Stomach (tissue), 9 donors: Measurements from ENCODE around the gene CDH23. TPM values are rescaled to one million over a fixed set of nuclear protein-coding genes. Genes with fewer than 3 reads are reported as not detected.

Experiments used
- DNase-seq, 2 donors: peaks; one replicate each; pipeline versions ENCODE4 v3.0.0 to v3.0.0-alpha.2; 2013 to 2019
- H3K27ac ChIP-seq, 5 donors: fragments of 200-600 bp in 4 of 5; sonication (generic) in 4 of 5; one replicate each; pipeline ENCODE4 v1.5.1; 2013 to 2019; ENCODE audit warnings: mild to moderate bottlenecking in 1 of 5, moderate library complexity in 1 of 5
- H3K27me3 ChIP-seq, 3 donors: fragments of 200-600 bp; sonication (generic); one replicate each; pipeline ENCODE4 v1.5.1; 2017 to 2019; ENCODE audit warnings: mixed run types in 1 of 3
- H3K36me3 ChIP-seq, 4 donors: fragments of 200-600 bp; sonication (generic); 1 replicate in 3 of 4; 2 replicates in 1 of 4; pipeline ENCODE4 v1.5.1; 2016 to 2019
- H3K4me1 ChIP-seq, 4 donors: fragments of 200-600 bp; sonication (generic); one replicate each; pipeline ENCODE4 v1.5.1; 2016 to 2019
- H3K4me3 ChIP-seq, 4 donors: fragments of 200-600 bp; sonication (generic) in 3 of 4; one replicate each; pipeline ENCODE4 v1.5.1; 2016 to 2019; ENCODE audit warnings: mild to moderate bottlenecking in 1 of 4
- H3K9me3 ChIP-seq, 4 donors: fragments of 200-600 bp; sonication (generic); one replicate each; pipeline ENCODE4 v1.5.1; 2016 to 2019
- CTCF ChIP-seq, 7 experiments: fragments of 450-650 bp in 4 of 7; fragments of 200-600 bp in 3 of 7; sonication (generic) in 3 of 7; IDR thresholded peaks; one replicate each; pipeline ENCODE4 v1.5.1; 2016 to 2019; ENCODE audit warnings: antibody characterized with exemption in 7 of 7, control low read depth in 2 of 7, mild to moderate bottlenecking in 1 of 7
- EP300 ChIP-seq: sonication (generic); formaldehyde crosslinking; IDR thresholded peaks from one replicate; pipeline ENCODE4 v1.6.1; 2017; ENCODE audit warnings: antibody characterized with exemption
- POLR2A ChIP-seq, 4 donors: fragments of 450-650 bp; IDR thresholded peaks; one replicate each; pipeline ENCODE4 v1.6.1; 2016; ENCODE audit warnings: antibody characterized with exemption in 4 of 4, control low read depth in 2 of 4, mild to moderate bottlenecking in 1 of 4, moderate library complexity in 1 of 4
- POLR2AphosphoS5 ChIP-seq, 3 donors: sonication (generic); formaldehyde crosslinking; IDR thresholded peaks; one replicate each; pipeline ENCODE4 v1.6.1; 2016; ENCODE audit warnings: antibody characterized with exemption in 3 of 3
- WGBS, 5 donors: extraction: QIAGEN DNeasy Blood & Tissue Kit in 3 of 5; methylation state at CpG; one replicate each; pipeline versions ENCODE4 v1.1.5 to v1.1.7; 2013 to 2018; 5-methylcytosine and 5-hydroxymethylcytosine counted together
- intact Hi-C: fragments of 100-400 bp; cut with DNase I; formaldehyde crosslinking; loops from one replicate; pipeline ENCODE4 v1.15.1; 2023; ENCODE audit warnings: low total_unique reads
- polyA plus RNA-seq, 3 donors: library from polyadenylated mRNA; stranded (reverse); fragments of 200-250 nt; gene quantifications; one replicate each; pipeline ENCODE4 v1.2.3, GENCODE V29; 2013
- total RNA-seq, 5 donors: library from RNA; depleted of rRNA; stranded (reverse); fragments of >200 nt; gene quantifications; one replicate each; pipeline versions ENCODE4 v1.1.0 to v1.2.3, GENCODE V29; 2014 to 2016
- donor health status: healthy with polysubstance abuse.
- donor health status: Bipolar disorder and iron deficiency.
- donor health status: healthy.

CDH23 gene
- total and polyA plus RNA-seq, 8 donors: 0.31 to 8.2 (median 2.2) TPM

GRCh38 chr10:71840958-71841335, 444.2 kb downstream of the CDH23 start:
- no peaks in the 10 kb centered on the region for H3K9me3 ChIP-seq
- peak overlapping the region in 2 of 5 donors; percentile 40 to 76 for H3K27ac ChIP-seq
- 72 to 77% (median 76%) methylated on average over 4 of the region's 4 CpGs for WGBS, 5 donors

GRCh38 chr10:71842422-71842821, 445.7 kb downstream of the CDH23 start:
- H3K4me1 ChIP-seq: peaks cover 65 to 100% (median 83%) of the 10 kb centered on the region in 4 donors
- DNase-seq: no peak
- H3K36me3 ChIP-seq: peaks cover 0 to 3% (median 0%) of the 10 kb centered on the region in 4 donors
- TF ChIP-seq EP300: no peak
- TF ChIP-seq POLR2A (IDR thresholded peaks at IDR 0.05): no peak
- TF ChIP-seq CTCF (IDR thresholded peaks at IDR 0.05): no peak
- TF ChIP-seq POLR2AphosphoS5 (IDR thresholded peaks at IDR 0.05): no peak
- H3K27me3 ChIP-seq: no peaks in the 10 kb centered on the region
- no peaks in the 10 kb centered on the region for H3K9me3 ChIP-seq
- no peak overlapping the region for H3K4me3 ChIP-seq
- intact Hi-C loops: no loop called here
- WGBS, 5 donors: 54 to 72% (median 65%) methylated on average over 2 of the region's 2 CpGs
- H3K27ac ChIP-seq: peak overlapping the region in 1 of 5 donors; percentile 36

More at GRCh38 chr10:71840958-71841335, 444.2 kb downstream of the CDH23 start:
- intact Hi-C loops: no loop called here
- no peak overlapping the region for H3K4me3 ChIP-seq
- H3K4me1 ChIP-seq: peaks cover 70 to 100% (median 86%) of the 10 kb centered on the region in 4 donors
- peaks cover 0 to 3% (median 0%) of the 10 kb centered on the region in 4 donors for H3K36me3 ChIP-seq
- no peak for DNase-seq
- TF ChIP-seq EP300 (no peak), CTCF (IDR thresholded peaks at IDR 0.05) (no peak), POLR2AphosphoS5 (IDR thresholded peaks at IDR 0.05) (no peak)
- no peaks in the 10 kb centered on the region for H3K27me3 ChIP-seq

GRCh38 chr10:71842856-71843686, 446.4 kb downstream of the CDH23 start:
- H3K36me3 ChIP-seq: peaks cover 0 to 3% (median 0%) of the 10 kb centered on the region in 4 donors
- no peaks in the 10 kb centered on the region for H3K27me3 ChIP-seq
- no peak overlapping the region for H3K4me3 ChIP-seq
- intact Hi-C loops: no loop called here
- TF ChIP-seq CTCF (IDR thresholded peaks at IDR 0.05) (no peak), POLR2A (IDR thresholded peaks at IDR 0.05) (no peak), POLR2AphosphoS5 (IDR thresholded peaks at IDR 0.05) (no peak), EP300 (no peak)
- H3K9me3 ChIP-seq: no peaks in the 10 kb centered on the region
- H3K27ac ChIP-seq: peak overlapping the region in 2 of 5 donors; percentile 14 to 36
- DNase-seq: no peak
- peaks cover 64 to 100% (median 83%) of the 10 kb centered on the region in 4 donors for H3K4me1 ChIP-seq
- WGBS, 5 donors: 74 to 81% (median 76%) methylated on average over 14 of the region's 14 CpGs

GRCh38 chr10:71844084-71844483, 447.4 kb downstream of the CDH23 start:
- intact Hi-C loops: no loop called here
- Histone ChIP-seq H3K27me3 (no peaks in the 10 kb centered on the region), H3K27ac (peak overlapping the region in 1 of 5 donors; percentile 8), H3K9me3 (no peaks in the 10 kb centered on the region), H3K4me1 (peaks cover 64 to 100% (median 84%) of the 10 kb centered on the region in 4 donors), H3K4me3 (no peak overlapping the region), H3K36me3 (no peaks in the 10 kb centered on the region)
- WGBS, 5 donors: 51 to 64% (median 60%) methylated on average over 2 of the region's 2 CpGs
- no peak for TF ChIP-seq CTCF (IDR thresholded peaks at IDR 0.05)
- TF ChIP-seq POLR2A (IDR thresholded peaks at IDR 0.05): no peak
- no peak for TF ChIP-seq POLR2AphosphoS5 (IDR thresholded peaks at IDR 0.05)
- no peak for TF ChIP-seq EP300
- no peak for DNase-seq
